ENCODE results near the gene PEX11A.

Gene PEX11A

DNA sequence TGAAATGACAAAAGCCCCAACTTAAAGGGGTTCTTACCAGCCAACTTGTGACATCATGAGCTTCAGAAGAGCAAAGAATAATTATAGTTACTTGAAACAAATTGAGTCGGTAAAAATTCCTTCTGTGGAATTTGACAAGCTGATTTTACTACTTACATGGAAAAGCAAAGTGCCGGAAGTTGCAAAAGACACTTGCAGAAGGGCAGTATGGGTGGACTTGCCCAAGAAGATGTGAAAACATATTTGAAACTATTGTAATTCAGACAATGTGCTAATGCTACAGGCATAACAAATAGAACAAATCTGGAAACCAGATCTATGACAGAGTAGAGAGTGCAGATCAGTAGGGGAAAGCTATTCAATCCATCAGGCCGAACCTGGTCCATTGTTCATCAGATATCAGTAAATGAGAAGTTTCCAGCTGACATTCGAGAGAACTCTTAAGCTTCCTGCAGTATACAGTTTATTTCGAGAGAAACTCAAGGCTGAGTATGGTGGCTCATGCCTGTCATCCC, 32.8 kb downstream of the PEX11A start:
- Histone ChIP-seq H3K4me3 (ENCODE audit: insufficient read depth, low read depth, low read length, poor library complexity, severe bottlenecking) (no peak overlapping the region), H3K9me3 (ENCODE audit: control insufficient read depth, low read length) (no peaks in the 10 kb centered on the region), H3K27ac (ENCODE audit: insufficient read depth, low read length, poor library complexity, severe bottlenecking) (no peak overlapping the region), H3K27me3 (replicated peaks; ENCODE audit: control insufficient read depth, insufficient read depth, low read length, poor library complexity, severe bottlenecking) (peaks cover 13% of the 10 kb centered on the region), H3K36me3 (ENCODE audit: control insufficient read depth, insufficient read depth, low read length) (no peaks in the 10 kb centered on the region), H3K4me1 (ENCODE audit: control insufficient read depth, insufficient read depth, low read length, poor library complexity, severe bottlenecking) (peaks cover 5% of the 10 kb centered on the region)
- DNase-seq: no peak

GRCh38 chr15:89656116-89656815, 34.3 kb downstream of the PEX11A start:
- no peaks in the 10 kb centered on the region for H3K36me3 ChIP-seq (ENCODE audit: control insufficient read depth, insufficient read depth, low read length)
- DNase-seq: no peak
- H3K4me1 ChIP-seq (ENCODE audit: control insufficient read depth, insufficient read depth, low read length, poor library complexity, severe bottlenecking): peaks cover 5% of the 10 kb centered on the region
- H3K27ac ChIP-seq (ENCODE audit: insufficient read depth, low read length, poor library complexity, severe bottlenecking): no peak overlapping the region
- no peaks in the 10 kb centered on the region for H3K9me3 ChIP-seq (ENCODE audit: control insufficient read depth, low read length)
- peaks cover 17% of the 10 kb centered on the region for H3K27me3 ChIP-seq (replicated peaks; ENCODE audit: control insufficient read depth, insufficient read depth, low read length, poor library complexity, severe bottlenecking)
- H3K4me3 ChIP-seq (ENCODE audit: insufficient read depth, low read depth, low read length, poor library complexity, severe bottlenecking): no peak overlapping the region

GRCh38 chr15:89654847-89655805, 35.4 kb downstream of the PEX11A start, which contains the start of gene KIF7:
TSS of gene KIF7 (minus strand) at chr15:89655467. CDS start at chr15:89652930, 2,537 bp downstream.
- Histone ChIP-seq H3K27ac (ENCODE audit: insufficient read depth, low read length, poor library complexity, severe bottlenecking) (no peak within 1 kb of the TSS), H3K9me3 (ENCODE audit: control insufficient read depth, low read length) (no peaks in the 10 kb centered on the region), H3K36me3 (ENCODE audit: control insufficient read depth, insufficient read depth, low read length) (no peaks in the 10 kb centered on the region), H3K4me1 (ENCODE audit: control insufficient read depth, insufficient read depth, low read length, poor library complexity, severe bottlenecking) (peaks cover 5% of the 10 kb centered on the region), H3K27me3 (replicated peaks; ENCODE audit: control insufficient read depth, insufficient read depth, low read length, poor library complexity, severe bottlenecking) (peaks cover 17% of the 10 kb centered on the region), H3K4me3 (ENCODE audit: insufficient read depth, low read depth, low read length, poor library complexity, severe bottlenecking) (peak within 1 kb of the TSS; percentile 25)
- no peak for DNase-seq

GRCh38 chr15:89654301-89654761, 36.2 kb downstream of the PEX11A start:
- no peaks in the 10 kb centered on the region for H3K36me3 ChIP-seq (ENCODE audit: control insufficient read depth, insufficient read depth, low read length)
- H3K9me3 ChIP-seq (ENCODE audit: control insufficient read depth, low read length): no peaks in the 10 kb centered on the region
- H3K27me3 ChIP-seq (replicated peaks; ENCODE audit: control insufficient read depth, insufficient read depth, low read length, poor library complexity, severe bottlenecking): peaks cover 17% of the 10 kb centered on the region
- H3K4me1 ChIP-seq (ENCODE audit: control insufficient read depth, insufficient read depth, low read length, poor library complexity, severe bottlenecking): peaks cover 5% of the 10 kb centered on the region
- no peak overlapping the region for H3K4me3 ChIP-seq (ENCODE audit: insufficient read depth, low read depth, low read length, poor library complexity, severe bottlenecking)
- DNase-seq: no peak
- H3K27ac ChIP-seq (ENCODE audit: insufficient read depth, low read length, poor library complexity, severe bottlenecking): no peak overlapping the region

DNA sequence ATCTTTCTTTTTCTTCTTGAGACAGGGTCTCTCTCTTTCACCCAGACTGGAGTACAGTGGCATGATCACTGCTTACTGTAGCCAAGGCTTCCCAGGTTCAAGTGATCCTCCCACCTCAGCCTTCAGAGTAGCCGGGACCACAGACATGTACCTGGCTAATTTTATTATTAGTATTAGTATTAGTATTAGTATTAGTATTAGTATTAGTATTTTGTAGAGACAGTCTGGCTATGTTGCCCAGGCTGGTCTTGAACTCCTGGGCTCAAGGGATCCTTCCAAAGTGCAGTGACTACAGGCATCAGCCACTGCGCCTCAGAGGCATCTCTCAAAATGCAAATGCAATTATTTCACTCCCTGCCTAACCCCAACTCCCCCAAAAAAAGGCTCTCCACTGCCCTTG, 37.0 kb downstream of the PEX11A start:
- Histone ChIP-seq H3K27me3 (replicated peaks; ENCODE audit: control insufficient read depth, insufficient read depth, low read length, poor library complexity, severe bottlenecking) (peaks cover 17% of the 10 kb centered on the region), H3K9me3 (ENCODE audit: control insufficient read depth, low read length) (no peaks in the 10 kb centered on the region), H3K27ac (ENCODE audit: insufficient read depth, low read length, poor library complexity, severe bottlenecking) (no peak overlapping the region), H3K4me1 (ENCODE audit: control insufficient read depth, insufficient read depth, low read length, poor library complexity, severe bottlenecking) (peaks cover 5% of the 10 kb centered on the region), H3K36me3 (ENCODE audit: control insufficient read depth, insufficient read depth, low read length) (no peaks in the 10 kb centered on the region), H3K4me3 (ENCODE audit: insufficient read depth, low read depth, low read length, poor library complexity, severe bottlenecking) (no peak overlapping the region)
- no peak for DNase-seq

DNA sequence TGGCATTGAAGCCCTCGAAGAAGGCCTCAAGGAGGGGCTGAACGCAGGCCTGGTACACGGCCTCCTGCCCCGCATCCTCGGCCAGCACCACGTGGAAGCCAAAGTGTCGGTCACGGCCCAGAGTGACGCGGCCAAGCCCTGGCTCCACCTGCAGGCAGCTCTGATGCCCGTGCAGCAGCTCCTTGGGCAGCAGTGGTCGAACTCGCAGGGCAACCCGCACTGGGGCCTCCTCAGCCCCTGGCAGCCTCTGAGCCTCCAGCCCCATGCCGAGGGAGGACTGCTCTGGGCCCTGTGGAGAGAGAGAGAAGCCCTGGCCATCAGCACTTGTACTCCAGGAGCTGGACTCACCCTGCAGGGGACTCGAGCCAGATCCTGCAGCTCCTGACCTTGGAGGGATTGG, 37.9 kb downstream of the PEX11A start:
- peaks cover 17% of the 10 kb centered on the region for H3K27me3 ChIP-seq (replicated peaks; ENCODE audit: control insufficient read depth, insufficient read depth, low read length, poor library complexity, severe bottlenecking)
- no peak overlapping the region for H3K27ac ChIP-seq (ENCODE audit: insufficient read depth, low read length, poor library complexity, severe bottlenecking)
- no peak for DNase-seq
- no peak overlapping the region for H3K4me3 ChIP-seq (ENCODE audit: insufficient read depth, low read depth, low read length, poor library complexity, severe bottlenecking)
- peaks cover 5% of the 10 kb centered on the region for H3K4me1 ChIP-seq (ENCODE audit: control insufficient read depth, insufficient read depth, low read length, poor library complexity, severe bottlenecking)
- H3K36me3 ChIP-seq (ENCODE audit: control insufficient read depth, insufficient read depth, low read length): no peaks in the 10 kb centered on the region
- H3K9me3 ChIP-seq (ENCODE audit: control insufficient read depth, low read length): no peaks in the 10 kb centered on the region

- H3K27me3 ChIP-seq (replicated peaks; ENCODE audit: control insufficient read depth, insufficient read depth, low read length, poor library complexity, severe bottlenecking): peaks cover 17% of the 10 kb centered on the region
- H3K36me3 ChIP-seq (ENCODE audit: control insufficient read depth, insufficient read depth, low read length): no peaks in the 10 kb centered on the region
- DNase-seq: no peak
- no peaks in the 10 kb centered on the region for H3K9me3 ChIP-seq (ENCODE audit: control insufficient read depth, low read length)
- no peak overlapping the region for H3K4me3 ChIP-seq (ENCODE audit: insufficient read depth, low read depth, low read length, poor library complexity, severe bottlenecking)
- H3K27ac ChIP-seq (ENCODE audit: insufficient read depth, low read length, poor library complexity, severe bottlenecking): no peak overlapping the region
- H3K4me1 ChIP-seq (ENCODE audit: control insufficient read depth, insufficient read depth, low read length, poor library complexity, severe bottlenecking): peaks cover 5% of the 10 kb centered on the region
These were observed 38.4 kb downstream of the PEX11A start for GRCh38 chr15:89652131-89652530.

DNA sequence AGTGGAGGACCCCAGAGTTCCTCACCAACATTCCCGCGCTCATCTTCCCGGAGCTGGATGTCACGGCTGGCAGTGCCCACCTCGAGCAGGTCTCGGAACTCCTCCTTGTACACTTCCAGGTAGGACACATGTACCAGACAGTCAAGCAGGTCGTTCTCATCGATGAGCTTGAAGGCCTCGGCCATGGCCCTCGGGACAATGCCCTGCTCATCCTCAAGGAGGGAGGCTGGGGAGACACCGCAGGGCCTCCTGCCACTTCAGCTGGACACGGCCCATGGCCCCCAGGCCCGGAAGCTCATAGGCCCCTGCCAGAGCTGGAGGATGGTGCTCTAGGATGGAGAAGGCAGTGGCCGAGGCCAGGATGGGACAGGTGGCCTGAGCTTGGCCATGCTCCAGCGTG, 40.8 kb downstream of the PEX11A start:
- H3K27me3 ChIP-seq (replicated peaks; ENCODE audit: control insufficient read depth, insufficient read depth, low read length, poor library complexity, severe bottlenecking): peaks cover 9% of the 10 kb centered on the region
- no peak overlapping the region for H3K27ac ChIP-seq (ENCODE audit: insufficient read depth, low read length, poor library complexity, severe bottlenecking)
- DNase-seq: no peak
- H3K4me3 ChIP-seq (ENCODE audit: insufficient read depth, low read depth, low read length, poor library complexity, severe bottlenecking): no peak overlapping the region
- no peaks in the 10 kb centered on the region for H3K9me3 ChIP-seq (ENCODE audit: control insufficient read depth, low read length)
- no peaks in the 10 kb centered on the region for H3K36me3 ChIP-seq (ENCODE audit: control insufficient read depth, insufficient read depth, low read length)
- H3K4me1 ChIP-seq (ENCODE audit: control insufficient read depth, insufficient read depth, low read length, poor library complexity, severe bottlenecking): peaks cover 4% of the 10 kb centered on the region

GRCh38 chr15:89649013-89649625, 41.4 kb downstream of the PEX11A start:
- H3K27me3 ChIP-seq (replicated peaks; ENCODE audit: control insufficient read depth, insufficient read depth, low read length, poor library complexity, severe bottlenecking): peaks cover 4% of the 10 kb centered on the region
- no peak for DNase-seq
- H3K9me3 ChIP-seq (ENCODE audit: control insufficient read depth, low read length): no peaks in the 10 kb centered on the region
- no peak overlapping the region for H3K27ac ChIP-seq (ENCODE audit: insufficient read depth, low read length, poor library complexity, severe bottlenecking)
- no peaks in the 10 kb centered on the region for H3K4me1 ChIP-seq (ENCODE audit: control insufficient read depth, insufficient read depth, low read length, poor library complexity, severe bottlenecking)
- H3K4me3 ChIP-seq (ENCODE audit: insufficient read depth, low read depth, low read length, poor library complexity, severe bottlenecking): no peak overlapping the region
- no peaks in the 10 kb centered on the region for H3K36me3 ChIP-seq (ENCODE audit: control insufficient read depth, insufficient read depth, low read length)

Data from effector memory CD4-positive, alpha-beta T cell (primary cell).